H9 (cell line): ENCODE results near the gene LIN7A. TPM values are rescaled to one million over a fixed set of nuclear protein-coding genes. Genes with fewer than 3 reads are reported as not detected.

Source experiments
- DNase-seq: peaks from one replicate; pipeline ENCODE4 v3.0.0-alpha.2; 2017
- H2AFZ ChIP-seq: one replicate; pipeline ENCODE4 v1.6.1; 2013; ENCODE audit warnings: mild to moderate bottlenecking, low read length, control low read depth, moderate library complexity
- H2AK5ac ChIP-seq: 2 replicates; pipeline ENCODE4 v1.6.1; 2013; ENCODE audit warnings: low read length, control low read depth, mixed read lengths; ENCODE audit not compliant: insufficient read length
- H2BK120ac ChIP-seq: one replicate; pipeline ENCODE4 v1.6.1; 2013; ENCODE audit warnings: low read depth, mild to moderate bottlenecking, low read length, control low read depth, inconsistent platforms; ENCODE audit not compliant: poor library complexity, severe bottlenecking
- H2BK12ac ChIP-seq: 2 replicates; pipeline ENCODE4 v1.6.1; 2013; ENCODE audit warnings: low read length, control low read depth, mixed read lengths, low read depth; ENCODE audit not compliant: insufficient read length
- H2BK15ac ChIP-seq: 2 replicates; pipeline ENCODE4 v1.6.1; 2013; ENCODE audit warnings: low read depth, low read length, control low read depth
- H2BK20ac ChIP-seq: one replicate; pipeline ENCODE4 v1.6.1; 2013; ENCODE audit warnings: low read depth, mild to moderate bottlenecking, low read length, control low read depth, inconsistent platforms; ENCODE audit not compliant: poor library complexity, severe bottlenecking
- H2BK5ac ChIP-seq: 2 replicates; pipeline ENCODE4 v1.6.1; 2013; ENCODE audit warnings: low read length, control low read depth, mixed read lengths; ENCODE audit not compliant: insufficient read length
- H3K14ac ChIP-seq: 2 replicates; pipeline ENCODE4 v1.6.1; 2013; ENCODE audit warnings: low read length, control low read depth; ENCODE audit not compliant: insufficient read depth
- H3K18ac ChIP-seq: 2 replicates; pipeline ENCODE4 v1.6.1; 2013; ENCODE audit warnings: low read depth, mild to moderate bottlenecking, mixed read lengths, low read length, control low read depth; ENCODE audit not compliant: insufficient read length
- H3K23ac ChIP-seq: 2 replicates; pipeline ENCODE4 v1.6.1; 2013; ENCODE audit warnings: low read length, control low read depth, mixed read lengths, low read depth; ENCODE audit not compliant: insufficient read length
- H3K23me2 ChIP-seq: 2 replicates; pipeline ENCODE4 v1.6.1; 2013; ENCODE audit warnings: low read depth, mild to moderate bottlenecking, mixed read lengths, low read length, control low read depth; ENCODE audit not compliant: insufficient read length, poor library complexity, severe bottlenecking
- H3K27ac ChIP-seq: 2 replicates; pipeline ENCODE4 v1.5.1; 2013; ENCODE audit warnings: low read length, control low read depth, mixed read lengths, low read depth; ENCODE audit not compliant: insufficient read length
- H3K27me3 ChIP-seq: 2 replicates; pipeline ENCODE4 v1.6.1; 2013; ENCODE audit warnings: low read length, control low read depth, inconsistent platforms; ENCODE audit not compliant: insufficient read depth
- H3K4ac ChIP-seq: 2 replicates; pipeline ENCODE4 v1.6.1; 2013; ENCODE audit warnings: low read depth, mild to moderate bottlenecking, control low read depth, inconsistent platforms, low read length, moderate library complexity
- H3K4me1 ChIP-seq: 2 replicates; pipeline ENCODE4 v1.6.1; 2013; ENCODE audit warnings: low read length, control low read depth, inconsistent platforms; ENCODE audit not compliant: insufficient read depth
- H3K4me2 ChIP-seq: 2 replicates; pipeline ENCODE4 v1.6.1; 2013; ENCODE audit warnings: low read length, control low read depth, mixed read lengths; ENCODE audit not compliant: insufficient read length, insufficient read depth
- H3K56ac ChIP-seq: 2 replicates; pipeline ENCODE4 v1.6.1; 2013; ENCODE audit warnings: low read depth, mild to moderate bottlenecking, mixed read lengths, low read length, control low read depth; ENCODE audit not compliant: insufficient read length
- H3K79me1 ChIP-seq: 2 replicates; pipeline ENCODE4 v1.6.1; 2013; ENCODE audit warnings: low read depth, mild to moderate bottlenecking, moderate library complexity, low read length, control low read depth, inconsistent platforms; ENCODE audit not compliant: insufficient read depth, poor library complexity, severe bottlenecking
- H3K79me2 ChIP-seq: 2 replicates; pipeline ENCODE4 v1.6.1; 2013; ENCODE audit warnings: low read length, control low read depth, inconsistent platforms; ENCODE audit not compliant: insufficient read depth
- H3K9ac ChIP-seq: 2 replicates; pipeline ENCODE4 v1.6.1; 2013; ENCODE audit warnings: low read length, control low read depth, mixed read lengths; ENCODE audit not compliant: insufficient read length; ENCODE audit errors: extremely low read depth
- H3K9me3 ChIP-seq: one replicate; pipeline ENCODE4 v1.6.1; 2013; ENCODE audit warnings: low read depth, low read length, inconsistent platforms; ENCODE audit not compliant: control insufficient read depth
- H3T11ph ChIP-seq: one replicate; pipeline ENCODE4 v1.6.1; 2013; ENCODE audit warnings: mild to moderate bottlenecking, low read length, control low read depth, inconsistent platforms
- H4K20me1 ChIP-seq: one replicate; pipeline ENCODE4 v1.6.1; 2013; ENCODE audit not compliant: control insufficient read depth, insufficient read length, insufficient read depth
- H4K5ac ChIP-seq: 2 replicates; pipeline ENCODE4 v1.6.1; 2013; ENCODE audit warnings: low read depth, mild to moderate bottlenecking, mixed read lengths, low read length, control low read depth; ENCODE audit not compliant: insufficient read length
- H4K8ac ChIP-seq: replicated peaks from 2 replicates; pipeline ENCODE4 v1.6.1; 2013; ENCODE audit warnings: low read length, control low read depth, mixed read lengths, low read depth; ENCODE audit not compliant: insufficient read length
- H4K91ac ChIP-seq: 2 replicates; pipeline ENCODE4 v1.6.1; 2013; ENCODE audit warnings: low read depth, mild to moderate bottlenecking, moderate library complexity, mixed read lengths, low read length, control low read depth; ENCODE audit not compliant: insufficient read length
- H3K27ac Mint-ChIP-seq, 3 experiments: 2 replicates in 2 of 3; 3 replicates in 1 of 3; pipeline ENCODE4 v1.8.0; 2020 to 2021; ENCODE audit warnings: mixed read lengths in 3 of 3, mild to moderate bottlenecking in 1 of 3, moderate library complexity in 1 of 3
- H3K27me3 Mint-ChIP-seq: 2 replicates; pipeline ENCODE4 v1.8.0; 2021; ENCODE audit warnings: low read depth, mild to moderate bottlenecking, moderate library complexity, mixed read lengths
- H3K36me3 Mint-ChIP-seq, 3 experiments: 2 replicates in 2 of 3; 3 replicates in 1 of 3; pipeline ENCODE4 v1.8.0; 2020 to 2021; ENCODE audit warnings: low read depth in 3 of 3, mixed read lengths in 3 of 3; ENCODE audit not compliant: insufficient read depth in 1 of 3
- H3K4me1 Mint-ChIP-seq, 2 experiments: 2 replicates each; pipeline ENCODE4 v1.8.0; 2020; ENCODE audit warnings: mixed read lengths in 2 of 2
- H3K4me3 Mint-ChIP-seq, 2 experiments: 2 replicates in 1 of 2; 3 replicates in 1 of 2; pipeline ENCODE4 v1.8.0; 2020 to 2021; ENCODE audit warnings: mild to moderate bottlenecking in 2 of 2, mixed read lengths in 2 of 2, moderate library complexity in 1 of 2
- H3K9me3 Mint-ChIP-seq, 2 experiments: 2 replicates in 1 of 2; 3 replicates in 1 of 2; pipeline ENCODE4 v1.8.0; 2020; ENCODE audit warnings: mild to moderate bottlenecking in 2 of 2, mixed read lengths in 2 of 2, moderate library complexity in 1 of 2
- CTCF ChIP-seq: fragments of 200-600 bp; sonication (generic); conservative IDR thresholded peaks from 3 replicates; pipeline ENCODE4 v1.8.0; 2021; ENCODE audit warnings: antibody characterized with exemption, mild to moderate bottlenecking
- WGBS: extraction: QIAGEN DNeasy Blood & Tissue Kit; methylation state at CpG from one replicate; pipeline ENCODE4 v1.1.7; 2013; ENCODE audit warnings: missing lambda C conversion rate, low lambda C conversion rate, mixed read lengths; ENCODE audit not compliant: insufficient read length; ENCODE audit errors: extremely low coverage; 5-methylcytosine and 5-hydroxymethylcytosine counted together
- total RNA-seq: library from RNA; stranded (reverse); gene quantifications from 2 replicates; pipeline ENCODE4 v1.2.1, GENCODE V29; 2021

Gene LIN7A
- total RNA-seq, 1 experiment from 2014 or later = 18.3 TPM

GRCh38 chr12:80966001-80966400 lies 28.3 kb upstream of the LIN7A start:
- no peak overlapping the region for H2BK20ac ChIP-seq
- no peaks in the 10 kb centered on the region; the same call in 1 of the 2 replicates for H3K4me1 ChIP-seq
- no peak overlapping the region for H2BK15ac ChIP-seq
- no peak for TF ChIP-seq CTCF
- H3K4ac ChIP-seq = no peak overlapping the region
- no peak overlapping the region for H2AFZ ChIP-seq
- no peak overlapping the region for H2AK5ac ChIP-seq
- no peak overlapping the region for H3T11ph ChIP-seq
- no peak overlapping the region for H2BK5ac ChIP-seq
- no CpG with 5 or more reads among the region's 1 CpG for WGBS
- H4K91ac ChIP-seq = no peak overlapping the region
- no peak overlapping the region for H2BK12ac ChIP-seq
- no peak overlapping the region for H2BK120ac ChIP-seq
- no peak overlapping the region for H3K4me2 ChIP-seq
- H4K20me1 ChIP-seq = no peaks in the 10 kb centered on the region
- no peak overlapping the region for H4K5ac ChIP-seq
- H3K9me3 ChIP-seq = no peaks in the 10 kb centered on the region
- Mint-ChIP-seq H3K9me3 (no peaks in the 10 kb centered on the region), H3K27ac (no peak overlapping the region), H3K4me1 (peaks cover 5 to 6% of the 10 kb centered on the region in 2 experiments; a peak in 2 of 4 replicates), H3K4me3 (no peak overlapping the region), H3K36me3 (no peaks in the 10 kb centered on the region), H3K27me3 (no peaks in the 10 kb centered on the region)
- H3K9ac ChIP-seq = no peak overlapping the region
- DNase-seq = peak; percentile 73
- H3K23me2 ChIP-seq = no peaks in the 10 kb centered on the region
- H3K18ac ChIP-seq = no peak overlapping the region
- no peak overlapping the region for H3K14ac ChIP-seq
- H3K27me3 ChIP-seq = no peaks in the 10 kb centered on the region
- no peaks in the 10 kb centered on the region for H3K79me2 ChIP-seq
- H3K79me1 ChIP-seq = no peaks in the 10 kb centered on the region
- no peak overlapping the region for H3K56ac ChIP-seq
- no peak overlapping the region for H3K27ac ChIP-seq
- H4K8ac ChIP-seq = no peak overlapping the region
- H3K23ac ChIP-seq = no peak overlapping the region
